Neuron (in vitro differentiated cells): ENCODE results near the gene BCL11B.

Experiments used
- H2AFZ ChIP-seq: one replicate; pipeline ENCODE4 v1.6.1; 2013; ENCODE audit warnings: low read depth, mild to moderate bottlenecking, inconsistent platforms, low read length, moderate library complexity
- H3K27me3 ChIP-seq: one replicate; pipeline ENCODE4 v1.6.1; 2013; ENCODE audit warnings: low read length; ENCODE audit not compliant: insufficient read depth
- H3K36me3 ChIP-seq: one replicate; pipeline ENCODE4 v1.6.1; 2013; ENCODE audit warnings: low read length; ENCODE audit not compliant: insufficient read depth
- H3K4me1 ChIP-seq: one replicate; pipeline ENCODE4 v1.6.1; 2013; ENCODE audit warnings: low read length; ENCODE audit not compliant: insufficient read depth
- H3K4me3 ChIP-seq: 2 replicates; pipeline ENCODE4 v1.5.1; 2013; ENCODE audit warnings: mild to moderate bottlenecking, low read length, moderate library complexity
- H3K9me3 ChIP-seq: one replicate; pipeline ENCODE4 v1.6.1; 2013; ENCODE audit warnings: low read length

The BCL11B gene

DNA sequence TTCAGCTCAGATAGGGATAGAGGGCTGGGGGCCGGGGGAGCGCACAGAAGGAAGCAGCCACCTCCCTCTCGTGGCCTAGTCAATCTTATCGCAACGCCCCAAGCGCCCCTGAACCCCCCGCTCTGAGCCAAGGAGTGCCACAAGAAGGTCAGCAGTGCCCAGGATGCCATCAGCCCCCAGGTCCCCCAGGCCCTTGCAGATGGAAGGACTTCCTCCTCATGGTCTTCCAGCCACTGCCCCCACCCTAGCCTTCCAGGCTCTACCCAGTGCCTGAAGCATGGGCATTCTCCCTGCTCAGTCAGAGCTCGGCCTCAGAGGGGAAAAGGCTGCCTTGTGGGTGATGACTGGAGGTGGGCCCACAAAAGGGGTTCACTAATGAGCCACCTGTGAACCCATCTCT lies 68.2 kb downstream of the BCL11B start:
- H3K4me1 ChIP-seq = no peaks in the 10 kb centered on the region
- H3K27me3 ChIP-seq = peaks cover 12% of the 10 kb centered on the region
- no peak overlapping the region for H3K4me3 ChIP-seq
- H3K36me3 ChIP-seq = no peaks in the 10 kb centered on the region
- no peak overlapping the region for H2AFZ ChIP-seq
- no peaks in the 10 kb centered on the region for H3K9me3 ChIP-seq

DNA sequence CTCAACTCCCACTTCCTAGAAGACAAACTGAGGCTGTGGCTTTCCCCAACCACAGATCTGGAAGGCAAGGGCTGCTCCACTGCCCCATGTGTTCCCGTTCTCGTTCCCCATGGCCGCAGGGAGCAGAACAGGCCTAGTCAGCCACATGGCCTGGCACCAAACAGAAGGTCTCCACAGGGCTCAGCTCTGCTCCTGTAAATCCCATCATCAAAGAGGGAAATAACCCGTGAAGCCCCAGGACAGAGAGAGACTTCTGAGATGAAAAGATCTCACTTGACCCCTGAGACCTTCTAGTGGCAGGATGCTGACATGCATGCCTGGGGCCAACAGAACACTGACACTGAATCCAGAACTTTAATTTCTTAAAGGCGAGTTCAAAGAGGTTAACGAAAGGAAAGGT lies 68.9 kb downstream of the BCL11B start:
- no peak overlapping the region for H2AFZ ChIP-seq
- H3K36me3 ChIP-seq = no peaks in the 10 kb centered on the region

GRCh38 chr14:99202516-99202915 lies 69.5 kb downstream of the BCL11B start:
- Histone ChIP-seq H3K36me3 (no peaks in the 10 kb centered on the region), H2AFZ (no peak overlapping the region), H3K9me3 (no peaks in the 10 kb centered on the region), H3K4me3 (no peak overlapping the region), H3K27me3 (peaks cover 11% of the 10 kb centered on the region), H3K4me1 (no peaks in the 10 kb centered on the region)

More for the DNA sequence above, 68.9 kb downstream of the BCL11B start:
- Histone ChIP-seq H3K4me1 (no peaks in the 10 kb centered on the region), H3K4me3 (no peak overlapping the region), H3K27me3 (peaks cover 7% of the 10 kb centered on the region), H3K9me3 (no peaks in the 10 kb centered on the region)

DNA sequence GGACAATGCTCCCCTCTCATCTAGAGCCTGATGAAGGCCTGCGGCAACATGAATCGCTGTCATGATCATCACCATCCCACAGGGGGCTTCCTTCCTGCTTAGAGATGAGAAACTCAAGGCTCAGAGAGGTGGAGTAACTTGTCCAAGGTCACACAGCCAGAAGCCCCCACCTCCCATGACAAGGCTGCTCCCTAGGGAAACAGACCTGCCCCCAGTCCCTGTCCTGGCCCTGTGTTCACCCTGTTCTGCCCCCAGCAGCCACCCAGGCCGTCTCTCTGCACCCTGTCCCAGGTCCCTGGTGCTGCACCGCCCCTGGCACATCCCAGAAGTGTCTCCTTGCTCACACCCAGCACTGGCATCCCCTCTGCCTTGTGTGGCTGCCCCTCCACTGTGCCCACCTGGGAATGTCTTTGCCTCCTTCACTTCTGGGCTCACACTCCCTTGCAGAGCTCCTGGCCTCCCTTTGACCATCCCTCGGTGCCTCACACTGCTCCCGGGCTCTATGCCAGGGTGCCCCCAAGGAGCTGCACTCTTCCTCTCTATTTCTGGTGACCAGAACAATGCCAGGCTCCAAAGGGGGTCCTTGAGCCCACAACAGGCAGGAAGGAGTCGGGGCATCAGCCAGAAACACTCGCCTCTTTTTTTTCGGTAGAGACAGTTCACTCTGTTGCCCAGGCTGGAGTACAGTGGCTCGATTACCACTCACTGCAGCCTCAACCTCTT lies 70.5 kb downstream of the BCL11B start:
- H3K4me1 ChIP-seq = no peaks in the 10 kb centered on the region

DNA sequence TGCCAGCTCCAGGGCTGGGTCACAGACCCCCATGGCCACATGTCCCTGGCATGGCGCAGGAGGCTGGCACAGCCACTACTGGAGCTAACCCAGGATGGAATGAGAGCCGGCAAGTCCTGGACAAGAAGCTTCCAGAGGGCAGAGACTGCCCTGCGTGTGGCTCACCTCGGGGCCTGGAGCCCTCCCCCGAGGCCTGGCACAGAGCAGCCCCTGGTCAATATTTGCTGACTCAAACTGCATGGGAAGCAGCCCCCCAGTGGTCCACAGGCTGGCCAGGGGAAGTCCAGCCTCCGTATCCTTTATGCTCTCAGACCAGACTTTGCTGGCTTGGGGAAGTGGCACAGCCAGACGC lies 71.4 kb downstream of the BCL11B start:
- Histone ChIP-seq H3K4me3 (no peak overlapping the region), H3K36me3 (no peaks in the 10 kb centered on the region), H3K4me1 (no peaks in the 10 kb centered on the region), H2AFZ (no peak overlapping the region), H3K9me3 (no peaks in the 10 kb centered on the region), H3K27me3 (peaks cover 14% of the 10 kb centered on the region)

More for the DNA sequence above, 70.5 kb downstream of the BCL11B start:
- H3K9me3 ChIP-seq = no peaks in the 10 kb centered on the region
- no peaks in the 10 kb centered on the region for H3K36me3 ChIP-seq
- H2AFZ ChIP-seq = no peak overlapping the region
- H3K27me3 ChIP-seq = peaks cover 14% of the 10 kb centered on the region
- H3K4me3 ChIP-seq = no peak overlapping the region

DNA sequence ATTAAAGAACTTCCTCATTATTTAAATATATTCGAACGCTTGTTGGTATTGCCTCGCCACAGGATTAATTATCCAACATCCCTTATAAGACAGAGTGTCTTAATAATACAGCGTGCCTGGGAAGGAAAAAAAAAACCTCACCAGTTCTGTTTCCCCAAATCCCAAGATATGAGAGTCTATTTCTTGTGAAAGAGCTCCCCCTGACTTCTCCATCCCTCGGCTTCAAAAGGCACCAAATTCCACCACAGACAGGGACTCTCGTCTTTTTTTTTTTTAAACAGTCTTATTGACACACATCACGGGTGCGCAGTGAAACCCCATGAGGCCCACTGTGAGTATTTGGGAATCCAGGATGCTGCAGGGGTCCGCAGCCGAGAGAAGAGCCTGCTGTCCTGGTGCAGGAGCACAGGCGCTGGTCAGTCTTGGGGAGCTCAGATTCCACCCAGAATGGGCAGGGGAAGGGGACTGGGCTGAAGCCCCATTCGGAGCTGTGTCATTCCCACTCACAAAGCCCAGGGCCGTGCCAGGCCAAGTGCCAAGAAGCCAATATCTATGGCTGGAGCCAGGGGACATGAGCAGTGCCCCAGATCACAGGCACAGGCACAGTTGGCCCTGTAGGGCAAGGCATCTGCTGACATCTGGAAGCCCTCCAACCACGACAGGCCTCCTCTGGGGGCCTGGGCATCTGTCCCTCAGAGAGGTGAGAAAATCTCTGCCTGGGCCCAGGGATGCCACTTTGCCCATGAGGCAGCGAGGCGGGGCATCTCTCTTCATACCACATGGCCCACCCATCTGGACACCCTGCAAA lies 71.9 kb downstream of the BCL11B start:
- Histone ChIP-seq H3K4me1 (no peaks in the 10 kb centered on the region), H3K27me3 (peaks cover 14% of the 10 kb centered on the region), H3K9me3 (no peaks in the 10 kb centered on the region), H3K4me3 (no peak overlapping the region), H2AFZ (no peak overlapping the region), H3K36me3 (no peaks in the 10 kb centered on the region)

- H3K4me3 ChIP-seq = no peak overlapping the region
- H3K27me3 ChIP-seq = peaks cover 13% of the 10 kb centered on the region
- H3K4me1 ChIP-seq = no peaks in the 10 kb centered on the region
- no peaks in the 10 kb centered on the region for H3K9me3 ChIP-seq
- H3K36me3 ChIP-seq = no peaks in the 10 kb centered on the region
- H2AFZ ChIP-seq = no peak overlapping the region
Observed at GRCh38 chr14:99198746-99199502, 73.1 kb downstream of the BCL11B start.

- no peaks in the 10 kb centered on the region for H3K36me3 ChIP-seq
- no peak overlapping the region for H3K4me3 ChIP-seq
- no peaks in the 10 kb centered on the region for H3K4me1 ChIP-seq
- H2AFZ ChIP-seq = no peak overlapping the region
- no peaks in the 10 kb centered on the region for H3K9me3 ChIP-seq
- peaks cover 13% of the 10 kb centered on the region for H3K27me3 ChIP-seq
Observed at GRCh38 chr14:99196310-99196650, 75.7 kb downstream of the BCL11B start.

DNA sequence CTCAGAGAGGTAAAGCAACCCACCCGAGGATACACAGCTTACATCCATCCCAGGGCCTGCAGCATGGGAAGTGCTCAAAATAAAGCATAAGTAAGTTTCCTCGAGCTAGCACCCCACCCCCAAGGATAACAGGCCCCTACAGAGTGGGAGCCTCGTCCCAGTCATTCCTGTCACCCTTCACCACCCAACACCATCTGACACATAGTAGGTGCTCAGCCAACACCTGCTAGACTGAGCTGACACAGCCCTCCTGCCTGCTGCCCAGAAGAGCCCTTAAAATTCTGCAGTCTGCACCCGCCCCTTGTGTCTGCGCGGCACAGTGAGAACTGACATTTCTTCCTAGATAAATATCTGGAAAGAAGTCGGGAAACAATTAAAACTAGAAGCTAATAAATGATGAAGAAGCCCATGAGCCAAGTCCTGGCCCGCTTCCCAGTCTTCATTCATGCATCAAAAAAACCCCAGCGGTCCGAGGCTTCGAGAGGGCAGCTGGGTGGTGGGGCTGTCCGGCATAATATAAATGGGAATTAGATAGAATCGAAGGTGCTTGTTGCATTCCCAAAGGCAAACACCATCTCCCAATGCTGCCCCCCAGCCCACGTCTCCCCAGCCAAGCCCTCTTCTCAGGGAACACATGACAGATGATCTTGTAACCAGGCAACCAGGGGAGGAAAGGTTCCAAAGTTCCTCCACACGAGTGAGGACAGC lies 76.2 kb downstream of the BCL11B start:
- H2AFZ ChIP-seq = no peak overlapping the region
- H3K4me3 ChIP-seq = no peak overlapping the region
- no peaks in the 10 kb centered on the region for H3K9me3 ChIP-seq
- H3K4me1 ChIP-seq = no peaks in the 10 kb centered on the region
- H3K36me3 ChIP-seq = no peaks in the 10 kb centered on the region
- H3K27me3 ChIP-seq = peaks cover 13% of the 10 kb centered on the region

GRCh38 chr14:99194736-99195135 lies 77.3 kb downstream of the BCL11B start:
- Histone ChIP-seq H2AFZ (no peak overlapping the region), H3K4me3 (no peak overlapping the region), H3K9me3 (no peaks in the 10 kb centered on the region), H3K36me3 (no peaks in the 10 kb centered on the region), H3K4me1 (no peaks in the 10 kb centered on the region), H3K27me3 (peaks cover 13% of the 10 kb centered on the region)

GRCh38 chr14:99194136-99194535 lies 77.9 kb downstream of the BCL11B start:
- Histone ChIP-seq H3K9me3 (no peaks in the 10 kb centered on the region), H2AFZ (no peak overlapping the region), H3K27me3 (peaks cover 10% of the 10 kb centered on the region), H3K4me1 (no peaks in the 10 kb centered on the region), H3K4me3 (no peak overlapping the region), H3K36me3 (no peaks in the 10 kb centered on the region)

- Histone ChIP-seq H3K9me3 (no peaks in the 10 kb centered on the region), H3K4me1 (no peaks in the 10 kb centered on the region), H3K36me3 (no peaks in the 10 kb centered on the region), H3K27me3 (peaks cover 7% of the 10 kb centered on the region), H3K4me3 (no peak overlapping the region), H2AFZ (no peak overlapping the region)
Observed at GRCh38 chr14:99192830-99193229, 79.2 kb downstream of the BCL11B start.
